Activated CD4-positive, alpha-beta memory T cell treated with anti-CD3 and anti-CD28 coated beads for 36 hours (primary cell): Measurements from ENCODE around the gene TPX2. TPM values are rescaled to one million over a fixed set of nuclear protein-coding genes. Genes with fewer than 3 reads are reported as not detected.

Experiments
- CTCF ChIA-PET: fragments of 350-600 bp; sonication (Branson Sonifier 250); formaldehyde crosslinking; loops from one replicate; lab custom pipeline; 2021; ENCODE audit warnings: antibody characterized with exemption, inconsistent platforms; lab: Charles Lee
- POLR2A ChIA-PET: fragments of 350-600 bp; sonication (Branson Sonifier 250); formaldehyde crosslinking; loops from one replicate; lab custom pipeline; 2021; ENCODE audit warnings: antibody characterized with exemption; lab: Charles Lee
- DNase-seq: peaks from one replicate; pipeline ENCODE4 v3.0.0-alpha.2; 2020
- H3K27ac Mint-ChIP-seq: one replicate; pipeline ENCODE4 v1.8.0; 2021; ENCODE audit warnings: mixed read lengths
- H3K27me3 Mint-ChIP-seq: one replicate; pipeline ENCODE4 v1.8.0; 2021; ENCODE audit warnings: mixed read lengths
- H3K36me3 Mint-ChIP-seq: one replicate; pipeline ENCODE4 v1.8.0; 2021; ENCODE audit warnings: mixed read lengths
- H3K4me1 Mint-ChIP-seq: one replicate; pipeline ENCODE4 v1.8.0; 2021; ENCODE audit warnings: low read depth, mixed read lengths
- H3K4me3 Mint-ChIP-seq: one replicate; pipeline ENCODE4 v1.8.0; 2021; ENCODE audit warnings: mild to moderate bottlenecking, mixed read lengths
- H3K9me3 Mint-ChIP-seq: one replicate; pipeline ENCODE4 v1.8.0; 2021; ENCODE audit warnings: mixed read lengths
- intact Hi-C: fragments of 100-400 bp; cut with micrococcal nuclease; formaldehyde crosslinking; loops from one replicate; pipeline ENCODE4 v1.15.1; 2023
- total RNA-seq, 2 experiments: library from RNA; stranded (reverse); gene quantifications; one replicate each; pipeline ENCODE4 v1.2.3, GENCODE V29; 2021

The TPX2 gene
- total RNA-seq, 2 experiments from 2014 or later: 149 TPM

- intact Hi-C loops: no loop called here
- ChIA-PET POLR2A (interaction anchor here (1.1 to 5.4 kb wide), 3 partner anchors 8 to 54 kb away, joined by 3 to 30 read pairs (median 6); no protein-coding TSS in a partner anchor), CTCF (interaction anchor here (0.6 to 10.8 kb wide), 7 partner anchors 12 to 111 kb away, joined by 3 to 417 read pairs (median 3); no protein-coding TSS in a partner anchor)
- no peaks in the 10 kb centered on the region for H3K9me3 Mint-ChIP-seq
- DNase-seq: no peak
- H3K36me3 Mint-ChIP-seq: peaks cover 92% of the 10 kb centered on the region
- H3K27ac Mint-ChIP-seq: peak overlapping the region; percentile 96
- no peaks in the 10 kb centered on the region for H3K27me3 Mint-ChIP-seq
- H3K4me3 Mint-ChIP-seq: peak overlapping the region; percentile 98
- peaks cover 65% of the 10 kb centered on the region for H3K4me1 Mint-ChIP-seq
Measured at GRCh38 chr20:31716351-31716750, 22.7 kb upstream of the TPX2 start.

- intact Hi-C loops: loop anchor here (1.0 kb wide), 2 partner anchors 18 to 42 kb away; no protein-coding TSS in a partner anchor
- Mint-ChIP-seq H3K4me1 (peaks cover 59% of the 10 kb centered on the region), H3K27ac (peak overlapping the region; percentile 96), H3K27me3 (no peaks in the 10 kb centered on the region), H3K36me3 (peaks cover 92% of the 10 kb centered on the region), H3K9me3 (no peaks in the 10 kb centered on the region), H3K4me3 (peak overlapping the region; percentile 98)
- ChIA-PET CTCF (interaction anchor here (0.6 to 10.8 kb wide), 8 partner anchors 10 to 111 kb away, joined by 3 to 417 read pairs (median 4); partner anchors contain the start of gene TPX2), POLR2A (interaction anchor here (0.9 to 5.4 kb wide), 8 partner anchors 9 to 114 kb away, joined by 3 to 30 read pairs (median 4); no protein-coding TSS in a partner anchor)
- no peak for DNase-seq
Measured at GRCh38 chr20:31716818-31717477, 22.1 kb upstream of the TPX2 start.

GRCh38 chr20:31717478-31718201 is 21.4 kb upstream of the TPX2 start:
- CTCF ChIA-PET: interaction anchor here (1.2 to 10.8 kb wide), 6 partner anchors 11 to 112 kb away, joined by 3 to 417 read pairs (median 18); partner anchors contain the start of gene TPX2
- H3K36me3 Mint-ChIP-seq: peaks cover 94% of the 10 kb centered on the region
- peak; percentile 29 for DNase-seq
- H3K4me3 Mint-ChIP-seq: peak overlapping the region; percentile 98
- no peaks in the 10 kb centered on the region for H3K27me3 Mint-ChIP-seq
- H3K27ac Mint-ChIP-seq: peak overlapping the region; percentile 96
- POLR2A ChIA-PET: interaction anchor here (0.9 to 5.4 kb wide), 7 partner anchors 9 to 115 kb away, joined by 3 to 30 read pairs (median 3); no protein-coding TSS in a partner anchor
- no peaks in the 10 kb centered on the region for H3K9me3 Mint-ChIP-seq
- intact Hi-C loops: loop anchor here (1.0 kb wide), 2 partner anchors 18 to 42 kb away; no protein-coding TSS in a partner anchor
- H3K4me1 Mint-ChIP-seq: peaks cover 52% of the 10 kb centered on the region

GRCh38 chr20:31718952-31719643 is 20.0 kb upstream of the TPX2 start:
- peaks cover 40% of the 10 kb centered on the region for H3K4me1 Mint-ChIP-seq
- H3K27me3 Mint-ChIP-seq: no peaks in the 10 kb centered on the region
- intact Hi-C loops: no loop called here
- peak overlapping the region; percentile 96 for H3K27ac Mint-ChIP-seq
- POLR2A ChIA-PET: interaction anchor here (1.7 to 5.4 kb wide), 2 partner anchors 43 to 57 kb away, joined by 9 to 30 read pairs; no protein-coding TSS in a partner anchor
- CTCF ChIA-PET: interaction anchor here (0.6 to 10.8 kb wide), 7 partner anchors 12 to 660 kb away, joined by 3 to 417 read pairs (median 7); no protein-coding TSS in a partner anchor
- H3K36me3 Mint-ChIP-seq: peaks cover 79% of the 10 kb centered on the region
- H3K4me3 Mint-ChIP-seq: peak overlapping the region; percentile 98
- peak; percentile 57 for DNase-seq
- H3K9me3 Mint-ChIP-seq: no peaks in the 10 kb centered on the region

- Mint-ChIP-seq H3K36me3 (peaks cover 72% of the 10 kb centered on the region), H3K27me3 (no peaks in the 10 kb centered on the region), H3K27ac (peak overlapping the region; percentile 96), H3K9me3 (no peaks in the 10 kb centered on the region), H3K4me1 (peaks cover 35% of the 10 kb centered on the region), H3K4me3 (peak overlapping the region; percentile 98)
- CTCF ChIA-PET: interaction anchor here (0.6 to 10.8 kb wide), 8 partner anchors 8 to 659 kb away, joined by 3 to 417 read pairs (median 7); no protein-coding TSS in a partner anchor
- POLR2A ChIA-PET: interaction anchor here (1.7 to 5.4 kb wide), 2 partner anchors 44 to 58 kb away, joined by 9 to 30 read pairs; no protein-coding TSS in a partner anchor
- no peak for DNase-seq
- intact Hi-C loops: no loop called here
Measured at GRCh38 chr20:31719644-31720485, 19.2 kb upstream of the TPX2 start.

GRCh38 chr20:31720486-31721407 is 18.3 kb upstream of the TPX2 start:
- intact Hi-C loops: no loop called here
- Mint-ChIP-seq H3K27me3 (no peaks in the 10 kb centered on the region), H3K36me3 (peaks cover 64% of the 10 kb centered on the region), H3K27ac (peak overlapping the region; percentile 96), H3K4me3 (peak overlapping the region; percentile 98), H3K9me3 (no peaks in the 10 kb centered on the region), H3K4me1 (peaks cover 27% of the 10 kb centered on the region)
- POLR2A ChIA-PET: interaction anchor here (1.0 to 5.4 kb wide), 6 partner anchors 21 to 59 kb away, joined by 3 to 48 read pairs (median 22); no protein-coding TSS in a partner anchor
- peak; percentile 42 for DNase-seq
- CTCF ChIA-PET: interaction anchor here (1.0 to 10.8 kb wide), 8 partner anchors 9 to 118 kb away, joined by 3 to 417 read pairs (median 7); no protein-coding TSS in a partner anchor

DNA sequence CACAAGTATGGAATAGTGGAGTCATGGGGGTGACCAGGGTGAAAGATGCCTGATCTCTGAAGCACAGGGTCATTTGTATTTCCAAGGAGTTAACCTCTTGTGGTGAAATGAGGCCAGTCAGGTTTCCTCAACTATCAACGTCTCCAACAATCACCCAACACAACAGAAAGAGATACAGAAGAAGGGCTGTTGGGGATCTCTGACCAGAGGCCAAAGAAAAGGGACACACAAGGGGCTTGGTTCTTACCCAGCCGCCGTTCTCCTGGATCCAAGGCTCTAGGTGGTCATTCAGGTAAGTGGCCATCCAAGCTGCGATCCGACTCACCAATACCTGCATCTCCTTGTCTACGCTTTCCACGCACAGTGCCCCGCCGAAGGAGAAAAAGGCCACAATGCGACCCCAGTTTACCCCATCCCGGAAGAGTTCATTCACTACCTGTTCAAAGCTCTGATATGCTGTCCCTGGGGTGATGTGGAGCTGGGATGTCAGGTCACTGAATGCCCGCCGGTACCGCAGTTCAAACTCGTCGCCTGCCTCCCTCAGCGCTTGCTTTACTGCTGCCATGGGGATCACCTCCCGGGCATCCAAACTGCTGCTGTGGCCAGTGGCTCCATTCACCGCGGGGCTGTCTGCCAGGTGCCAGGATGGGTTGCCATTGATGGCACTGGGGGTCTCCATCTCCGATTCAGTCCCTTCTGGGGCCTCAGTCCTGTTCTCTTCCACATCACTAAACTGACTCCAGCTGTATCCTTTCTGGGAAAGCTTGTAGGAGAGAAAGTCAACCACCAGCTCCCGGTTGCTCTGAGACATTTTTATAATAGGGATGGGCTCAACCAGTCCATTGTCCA is 17.5 kb upstream of the TPX2 start:
- Mint-ChIP-seq H3K4me3 (peak overlapping the region; percentile 98), H3K27ac (peak overlapping the region; percentile 96), H3K27me3 (no peaks in the 10 kb centered on the region), H3K4me1 (peaks cover 18% of the 10 kb centered on the region), H3K9me3 (no peaks in the 10 kb centered on the region), H3K36me3 (peaks cover 55% of the 10 kb centered on the region)
- POLR2A ChIA-PET: interaction anchor here (0.7 to 4.0 kb wide), 8 partner anchors 22 to 119 kb away, joined by 3 to 48 read pairs (median 4); no protein-coding TSS in a partner anchor
- DNase-seq: peak; percentile 42
- intact Hi-C loops: loop anchor here (1.0 to 2.0 kb wide), 3 partner anchors 46 to 207 kb away; partner anchors contain the start of gene HM13
- CTCF ChIA-PET: interaction anchor here (0.6 to 10.8 kb wide), 10 partner anchors 10 to 109 kb away, joined by 3 to 417 read pairs (median 8); partner anchors contain the start of gene TPX2

GRCh38 chr20:31722257-31723068 is 16.6 kb upstream of the TPX2 start, which contains the start of gene BCL2L1:
BCL2L1 (minus strand) TSS chr20:31722868; CDS start chr20:31722218, 650 bp downstream.
- H3K9me3 Mint-ChIP-seq: no peaks in the 10 kb centered on the region
- peaks cover 47% of the 10 kb centered on the region for H3K36me3 Mint-ChIP-seq
- H3K27me3 Mint-ChIP-seq: no peaks in the 10 kb centered on the region
- peak within 1 kb of the TSS; percentile 96 for H3K27ac Mint-ChIP-seq
- POLR2A ChIA-PET: interaction anchor here (0.6 to 4.0 kb wide), 15 partner anchors 16 to 150 kb away, joined by 3 to 48 read pairs (median 4); partner anchors contain the start of genes ID1 and TPX2
- H3K4me3 Mint-ChIP-seq: peak within 1 kb of the TSS; percentile 98
- CTCF ChIA-PET: interaction anchor here (0.6 to 10.8 kb wide), 19 partner anchors 11 to 207 kb away, joined by 3 to 417 read pairs (median 9); partner anchors contain the start of gene TPX2
- intact Hi-C loops: loop anchor here (1.0 to 2.0 kb wide), 7 partner anchors 17 to 208 kb away; partner anchors contain the start of genes HM13 and TPX2
- DNase-seq: peak; percentile 92
- H3K4me1 Mint-ChIP-seq: peaks cover 10% of the 10 kb centered on the region
